ENCODE data around the gene KBTBD12.

Gene KBTBD12

GRCh38 chr3:128012050-128012449 lies 97.0 kb downstream of the KBTBD12 start:
- no peak for DNase-seq (ENCODE audit: low spot score)

GRCh38 chr3:128014548-128014947 lies 99.5 kb downstream of the KBTBD12 start:
- no peak for DNase-seq (ENCODE audit: low spot score)

GRCh38 chr3:128016502-128016901 lies 101.5 kb downstream of the KBTBD12 start:
- no peak for DNase-seq (ENCODE audit: low spot score)

GRCh38 chr3:128021768-128022372 lies 106.8 kb downstream of the KBTBD12 start:
- DNase-seq (ENCODE audit: low spot score): no peak

GRCh38 chr3:128033102-128033501 lies 118.1 kb downstream of the KBTBD12 start:
- no peak for DNase-seq (ENCODE audit: low spot score)

- DNase-seq (ENCODE audit: low spot score): no peak
Observed at GRCh38 chr3:128036119-128036518, 121.1 kb downstream of the KBTBD12 start.
